ENCODE results near the gene CFAP119. TPM values are rescaled to one million over a fixed set of nuclear protein-coding genes. Genes with fewer than 3 reads are reported as not detected.

CFAP119 gene
- total and polyA plus RNA-seq, 8 donors, result 2.0 to 71.2 (median 10.4) TPM; not detected in 2

DNA sequence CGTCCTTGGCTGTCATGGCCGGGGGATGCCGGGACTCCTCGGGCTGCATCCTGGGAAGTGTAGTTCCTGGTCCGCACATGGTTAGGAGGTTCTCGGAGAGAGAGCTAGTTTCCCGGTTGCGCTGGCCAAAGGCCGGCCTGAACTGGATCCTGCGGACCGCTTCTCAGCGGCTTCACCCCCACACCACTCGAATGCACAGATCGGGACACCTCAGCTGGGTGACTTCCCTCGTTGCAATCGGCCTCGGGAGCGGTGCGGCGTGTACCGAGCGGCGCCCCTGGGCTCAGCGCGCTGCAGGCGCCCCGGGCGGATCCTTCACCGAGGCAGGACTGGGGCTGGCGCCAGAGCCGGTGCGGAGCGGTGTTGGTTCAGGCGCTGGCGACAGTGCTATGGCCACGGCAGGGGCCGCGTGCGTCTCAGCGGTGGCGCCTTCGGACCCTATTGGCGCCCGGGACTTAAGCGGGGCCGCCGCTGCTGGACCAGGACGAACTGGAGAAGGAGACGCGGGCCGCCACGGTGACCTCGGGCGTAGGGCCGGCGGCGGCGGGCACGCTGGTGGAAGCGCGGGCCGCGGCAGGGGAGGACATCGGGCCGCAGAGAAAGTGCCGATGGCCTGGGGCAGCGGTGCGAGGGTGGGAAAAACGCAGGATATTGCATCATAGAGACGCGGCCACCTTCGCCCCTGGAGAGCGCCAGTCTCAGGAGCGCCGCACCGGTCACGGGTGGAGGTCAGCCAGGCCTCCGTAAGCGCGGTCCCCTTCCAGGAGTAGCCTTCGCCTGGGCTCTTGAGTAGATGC lies 13.7 kb upstream of the CFAP119 start:
- WGBS, 5 donors, result 0 to 1% (median 0%) methylated on average over 28 to 81 of the region's 81 CpGs
- Histone ChIP-seq H3K36me3 (peaks cover 32 to 49% (median 41%) of the 10 kb centered on the region in 4 donors), H3K4me1 (peaks cover 21 to 40% (median 31%) of the 10 kb centered on the region in 4 donors), H3K4me3 (peak overlapping the region; percentile 64 to 75 (median 69)), H3K27ac (peak overlapping the region; percentile 73 to 91 (median 84)), H3K27me3 (no peaks in the 10 kb centered on the region), H3K9me3 (no peaks in the 10 kb centered on the region)
- TF ChIP-seq CTCF (IDR thresholded peaks at IDR 0.05) (no peak), POLR2AphosphoS5 (IDR thresholded peaks at IDR 0.05) (peak; percentile 44 to 92 (median 67)), EP300 (IDR thresholded peaks at IDR 0.05) (no peak), POLR2A (IDR thresholded peaks at IDR 0.05) (peak in 1 of 4 donors; percentile 19)
- peak; percentile 77 to 96 for DNase-seq
- intact Hi-C loops (cut with DNase I; ENCODE audit: low total_unique reads), result no loop called here

- Histone ChIP-seq H3K36me3 (peaks cover 37 to 50% (median 46%) of the 10 kb centered on the region in 4 donors), H3K9me3 (no peaks in the 10 kb centered on the region), H3K4me1 (peaks cover 21 to 40% (median 31%) of the 10 kb centered on the region in 4 donors), H3K27me3 (no peaks in the 10 kb centered on the region), H3K27ac (peak overlapping the region; percentile 73 to 91 (median 84)), H3K4me3 (peak overlapping the region; percentile 64 to 75 (median 69))
- no peak for DNase-seq
- no peak for TF ChIP-seq POLR2AphosphoS5 (IDR thresholded peaks at IDR 0.05)
- TF ChIP-seq EP300 (IDR thresholded peaks at IDR 0.05), result no peak
- TF ChIP-seq CTCF (IDR thresholded peaks at IDR 0.05), result no peak
- no peak for TF ChIP-seq POLR2A (IDR thresholded peaks at IDR 0.05)
- intact Hi-C loops (cut with DNase I; ENCODE audit: low total_unique reads), result no loop called here
- 7 to 43% (median 9%) methylated on average over 5 to 15 of the region's 15 CpGs for WGBS, 5 donors
Measured at GRCh38 chr16:30775131-30775391, 13.2 kb upstream of the CFAP119 start.

DNA sequence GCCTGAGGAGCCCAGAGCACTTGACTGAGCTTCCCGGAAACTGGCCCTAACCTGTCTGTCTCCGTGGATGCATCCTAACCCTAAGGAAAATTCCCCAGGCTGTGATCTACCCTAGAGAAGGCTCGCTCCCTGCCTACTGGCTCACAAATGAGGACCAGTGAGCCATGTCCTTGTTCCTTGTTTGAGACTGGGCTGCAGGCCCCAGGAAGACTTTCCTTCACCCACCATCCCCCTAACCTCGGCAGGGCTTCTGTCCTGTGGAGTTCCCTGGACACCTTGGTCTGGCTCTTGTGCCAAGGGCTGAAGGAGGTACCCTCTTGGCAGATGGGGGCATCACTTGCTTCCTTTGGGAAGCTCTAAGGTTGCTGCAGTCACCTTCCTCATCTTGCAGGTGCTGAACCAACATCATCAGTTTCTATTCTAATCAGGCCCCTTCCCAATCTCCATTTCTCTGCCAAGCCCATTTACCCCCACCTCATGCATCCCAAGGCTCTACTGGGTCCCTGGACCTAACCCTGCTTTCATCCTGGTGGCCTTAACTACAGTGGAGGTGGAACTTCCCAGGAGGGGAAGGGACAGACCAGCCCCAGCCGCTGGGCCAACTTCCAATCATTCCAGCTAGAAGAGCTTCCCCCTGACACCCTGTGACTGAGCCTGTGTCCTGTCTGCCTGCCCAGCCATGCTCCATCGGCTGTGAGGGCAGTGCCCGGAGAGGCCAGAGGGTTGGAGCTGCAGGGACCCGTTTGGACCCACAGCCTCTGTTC lies 12.7 kb upstream of the CFAP119 start:
- no peaks in the 10 kb centered on the region for H3K27me3 ChIP-seq
- peak overlapping the region; percentile 73 to 91 (median 84) for H3K27ac ChIP-seq
- H3K36me3 ChIP-seq, result peaks cover 40 to 53% (median 51%) of the 10 kb centered on the region in 4 donors
- WGBS, 5 donors, result 45 to 60% (median 57%) methylated on average over 7 to 8 of the region's 8 CpGs
- no peak for TF ChIP-seq CTCF (IDR thresholded peaks at IDR 0.05)
- TF ChIP-seq POLR2AphosphoS5 (IDR thresholded peaks at IDR 0.05), result no peak
- no peak for TF ChIP-seq EP300 (IDR thresholded peaks at IDR 0.05)
- no peak for TF ChIP-seq POLR2A (IDR thresholded peaks at IDR 0.05)
- no peak for DNase-seq
- H3K4me3 ChIP-seq, result peak overlapping the region; percentile 64 to 75 (median 69)
- intact Hi-C loops (cut with DNase I; ENCODE audit: low total_unique reads), result no loop called here
- H3K4me1 ChIP-seq, result peaks cover 21 to 40% (median 31%) of the 10 kb centered on the region in 4 donors
- no peaks in the 10 kb centered on the region for H3K9me3 ChIP-seq

- no peak overlapping the region for H3K27ac ChIP-seq
- peaks cover 21 to 40% (median 31%) of the 10 kb centered on the region in 4 donors for H3K4me1 ChIP-seq
- WGBS, 5 donors, result 83 to 87% (median 85%) methylated on average over 13 to 14 of the region's 14 CpGs
- intact Hi-C loops (cut with DNase I; ENCODE audit: low total_unique reads), result no loop called here
- H3K9me3 ChIP-seq, result no peaks in the 10 kb centered on the region
- H3K36me3 ChIP-seq, result peaks cover 47 to 60% (median 59%) of the 10 kb centered on the region in 4 donors
- no peak overlapping the region for H3K4me3 ChIP-seq
- no peak for TF ChIP-seq POLR2A (IDR thresholded peaks at IDR 0.05)
- DNase-seq, result no peak
- no peaks in the 10 kb centered on the region for H3K27me3 ChIP-seq
Measured at GRCh38 chr16:30773826-30774225, 12.0 kb upstream of the CFAP119 start.

Measured in stomach (tissue), 9 donors.